Adrenal gland (tissue), 5 donors: ENCODE data around the gene BCKDHA.
A peak's percentile ranks its signal among the peaks of the same experiment; 100 is the strongest.

Experiments used
- POLR2A ChIP-seq, 2 donors: fragments of 450-650 bp; IDR thresholded peaks; one replicate each; pipeline ENCODE4 v1.6.1; 2017; ENCODE audit warnings: antibody characterized with exemption in 2 of 2, mild to moderate bottlenecking in 2 of 2, moderate library complexity in 1 of 2
- TF ChIP-seq, protein P1 (sequence below), 6 experiments: fragments of 450-650 bp in 4 of 6; fragments of 200-600 bp in 2 of 6; sonication (generic) in 1 of 6; IDR thresholded peaks; 1 replicate in 5 of 6; 2 replicates in 1 of 6; pipeline versions ENCODE4 v1.5.1 to v1.8.0; 2016 to 2021; ENCODE audit warnings: antibody characterized with exemption in 6 of 6, mild to moderate bottlenecking in 2 of 6, moderate library complexity in 1 of 6
- donor health status: DM: no; HTN: no; CAD: no.

DNA sequence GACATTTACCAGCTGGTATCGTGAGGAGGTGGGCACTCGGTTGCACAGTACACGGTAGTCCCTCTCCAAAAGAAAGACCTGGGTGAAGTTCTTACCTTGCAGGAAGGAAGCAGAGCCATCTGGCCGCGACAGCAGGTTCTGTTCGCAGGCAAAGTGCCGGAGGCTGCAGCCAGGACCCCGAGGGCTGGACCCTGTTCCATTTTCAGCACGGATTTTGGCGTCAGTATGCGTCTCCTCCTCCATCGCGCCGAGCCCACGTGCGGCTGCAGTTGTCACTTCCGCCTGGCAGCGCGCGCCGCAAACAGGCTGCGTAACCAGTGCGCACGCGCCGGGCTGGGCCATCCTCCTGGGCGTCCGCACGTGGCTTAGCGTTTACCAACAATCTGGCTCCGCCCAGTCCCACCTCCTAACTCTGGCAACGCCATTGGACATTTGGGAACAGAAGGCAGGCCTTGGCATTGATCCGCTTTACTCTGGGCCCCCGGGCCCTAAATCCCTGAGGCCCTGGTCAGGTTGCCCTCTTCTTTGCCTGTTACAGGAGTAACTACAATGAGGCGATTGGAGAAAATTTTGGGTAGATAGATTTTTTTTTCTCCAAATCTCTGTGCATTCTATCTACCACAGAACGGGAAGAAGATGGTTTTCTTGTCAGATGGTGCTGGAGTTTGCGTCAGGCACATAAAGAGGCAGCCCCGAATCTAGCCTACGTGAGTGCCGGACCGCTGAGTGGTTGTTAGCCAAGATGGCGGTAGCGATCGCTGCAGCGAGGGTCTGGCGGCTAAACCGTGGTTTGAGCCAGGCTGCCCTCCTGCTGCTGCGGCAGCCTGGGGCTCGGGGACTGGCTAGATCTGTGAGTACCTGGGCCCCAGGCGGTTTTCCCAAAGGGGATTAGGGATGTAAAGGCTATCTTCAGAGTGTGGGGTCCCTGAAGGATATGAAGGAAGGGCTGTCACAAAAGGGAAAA, at the start of gene BCKDHA, which contains the start of gene EXOSC5:
- TF ChIP-seq, protein P1, sequence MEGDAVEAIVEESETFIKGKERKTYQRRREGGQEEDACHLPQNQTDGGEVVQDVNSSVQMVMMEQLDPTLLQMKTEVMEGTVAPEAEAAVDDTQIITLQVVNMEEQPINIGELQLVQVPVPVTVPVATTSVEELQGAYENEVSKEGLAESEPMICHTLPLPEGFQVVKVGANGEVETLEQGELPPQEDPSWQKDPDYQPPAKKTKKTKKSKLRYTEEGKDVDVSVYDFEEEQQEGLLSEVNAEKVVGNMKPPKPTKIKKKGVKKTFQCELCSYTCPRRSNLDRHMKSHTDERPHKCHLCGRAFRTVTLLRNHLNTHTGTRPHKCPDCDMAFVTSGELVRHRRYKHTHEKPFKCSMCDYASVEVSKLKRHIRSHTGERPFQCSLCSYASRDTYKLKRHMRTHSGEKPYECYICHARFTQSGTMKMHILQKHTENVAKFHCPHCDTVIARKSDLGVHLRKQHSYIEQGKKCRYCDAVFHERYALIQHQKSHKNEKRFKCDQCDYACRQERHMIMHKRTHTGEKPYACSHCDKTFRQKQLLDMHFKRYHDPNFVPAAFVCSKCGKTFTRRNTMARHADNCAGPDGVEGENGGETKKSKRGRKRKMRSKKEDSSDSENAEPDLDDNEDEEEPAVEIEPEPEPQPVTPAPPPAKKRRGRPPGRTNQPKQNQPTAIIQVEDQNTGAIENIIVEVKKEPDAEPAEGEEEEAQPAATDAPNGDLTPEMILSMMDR (IDR thresholded peaks at IDR 0.05) = peak in 1 of 6 experiments; percentile 18
- TF ChIP-seq POLR2A (IDR thresholded peaks at IDR 0.05) = peak in 1 of 2 donors; percentile 43
